Coronary artery (tissue), 2 donors: ENCODE measurements around the gene ANXA8L1.
"Not testable (repeated sequence)": the region's sequence is repeated elsewhere in the genome, so short reads cannot be mapped to it uniquely, and the experiment has no call there.

Experiments
- DNase-seq: peaks from one replicate; pipeline ENCODE4 v3.0.0-alpha.2; 2017; ENCODE audit warnings: low spot score
- H3K27ac ChIP-seq, 2 donors: fragments of 200-600 bp; sonication (generic); one replicate each; pipeline ENCODE4 v1.5.1; 2016 to 2019
- H3K4me3 ChIP-seq: fragments of 200-600 bp; sonication (generic); 2 replicates; pipeline ENCODE4 v1.5.1; 2016; ENCODE audit warnings: mild to moderate bottlenecking, moderate library complexity

The ANXA8L1 gene

GRCh38 chr10:46374410-46374809, 1.2 kb upstream of the ANXA8L1 start:
- H3K4me3 ChIP-seq, H3K27ac ChIP-seq, DNase-seq: not testable (repeated sequence)

GRCh38 chr10:46377022-46377421, 1.4 kb downstream of the ANXA8L1 start:
- not testable (repeated sequence) for H3K4me3 ChIP-seq, H3K27ac ChIP-seq, DNase-seq

- not testable (repeated sequence) for H3K4me3 ChIP-seq, H3K27ac ChIP-seq, DNase-seq
Observed at GRCh38 chr10:46377651-46378050, 2.1 kb downstream of the ANXA8L1 start.

GRCh38 chr10:46378108-46378507, 2.5 kb downstream of the ANXA8L1 start:
- not testable (repeated sequence) for DNase-seq, H3K4me3 ChIP-seq, H3K27ac ChIP-seq

- DNase-seq, H3K27ac ChIP-seq, H3K4me3 ChIP-seq: not testable (repeated sequence)
Observed at GRCh38 chr10:46379233-46379848, 3.8 kb downstream of the ANXA8L1 start.

- not testable (repeated sequence) for H3K4me3 ChIP-seq, H3K27ac ChIP-seq, DNase-seq
Observed at GRCh38 chr10:46385858-46386257, 10.3 kb downstream of the ANXA8L1 start.

- not testable (repeated sequence) for H3K27ac ChIP-seq, DNase-seq, H3K4me3 ChIP-seq
Observed at GRCh38 chr10:46386694-46387093, 11.1 kb downstream of the ANXA8L1 start.

- not testable (repeated sequence) for DNase-seq, H3K27ac ChIP-seq, H3K4me3 ChIP-seq
Observed at GRCh38 chr10:46387309-46387902, 11.8 kb downstream of the ANXA8L1 start.

- H3K4me3 ChIP-seq, H3K27ac ChIP-seq, DNase-seq: not testable (repeated sequence)
Observed at GRCh38 chr10:46391422-46391821, 15.8 kb downstream of the ANXA8L1 start.

GRCh38 chr10:46396441-46397279, 21.1 kb downstream of the ANXA8L1 start:
- DNase-seq, H3K27ac ChIP-seq, H3K4me3 ChIP-seq: not testable (repeated sequence)

GRCh38 chr10:46397767-46398166, 22.2 kb downstream of the ANXA8L1 start:
- not testable (repeated sequence) for H3K27ac ChIP-seq, DNase-seq
- H3K4me3 ChIP-seq, result peak overlapping the region; percentile 34

GRCh38 chr10:46398212-46398886, 22.8 kb downstream of the ANXA8L1 start:
- H3K27ac ChIP-seq, DNase-seq: not testable (repeated sequence)
- H3K4me3 ChIP-seq, result peak overlapping the region; percentile 62

- not testable (repeated sequence) for H3K27ac ChIP-seq, DNase-seq, H3K4me3 ChIP-seq
Observed at GRCh38 chr10:46409556-46409955, 34.0 kb downstream of the ANXA8L1 start.

GRCh38 chr10:46411123-46411522, 35.5 kb downstream of the ANXA8L1 start:
- DNase-seq, H3K4me3 ChIP-seq, H3K27ac ChIP-seq: not testable (repeated sequence)

- H3K4me3 ChIP-seq, DNase-seq, H3K27ac ChIP-seq: not testable (repeated sequence)
Observed at GRCh38 chr10:46412665-46413064, 37.1 kb downstream of the ANXA8L1 start.

GRCh38 chr10:46415291-46415690, 39.7 kb downstream of the ANXA8L1 start:
- not testable (repeated sequence) for H3K4me3 ChIP-seq, H3K27ac ChIP-seq, DNase-seq

- H3K4me3 ChIP-seq, H3K27ac ChIP-seq, DNase-seq: not testable (repeated sequence)
Observed at GRCh38 chr10:46418283-46418682, 42.7 kb downstream of the ANXA8L1 start.

GRCh38 chr10:46419570-46420379, 44.2 kb downstream of the ANXA8L1 start:
- DNase-seq, H3K4me3 ChIP-seq, H3K27ac ChIP-seq: not testable (repeated sequence)
